CD4-positive, alpha-beta T cell treated with Interleukin-2 at 100 ng/mL for 4 hours (primary cell): Measurements from ENCODE around the gene ZFAND6.
"Not testable (repeated sequence)": the region's sequence is repeated elsewhere in the genome, so short reads cannot be mapped to it uniquely, and the experiment has no call there.

Source experiments
- DNase-seq: peaks from one replicate; pipeline ENCODE4 v3.0.0-alpha.2; 2020; ENCODE audit warnings: low spot score

ZFAND6 gene

DNA sequence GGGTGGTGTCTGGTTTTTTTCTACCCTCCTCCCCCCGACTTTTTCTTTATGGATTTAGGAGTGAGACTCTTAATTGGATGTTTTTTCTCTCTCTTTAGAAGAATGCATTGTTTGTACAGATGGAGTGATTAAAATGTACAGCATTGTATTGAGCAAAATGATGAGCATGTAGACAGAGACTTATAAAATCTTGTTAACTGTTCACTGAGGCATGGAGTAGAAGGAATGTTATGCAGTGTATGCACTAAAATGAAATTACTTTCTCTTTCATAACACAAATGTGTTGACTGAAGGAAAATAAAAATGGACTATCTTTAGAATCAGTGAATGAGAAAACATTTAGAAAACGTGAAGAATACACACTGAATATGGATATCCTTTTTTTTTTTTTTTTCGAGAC, 39.8 kb downstream of the ZFAND6 start:
- DNase-seq: no peak

DNA sequence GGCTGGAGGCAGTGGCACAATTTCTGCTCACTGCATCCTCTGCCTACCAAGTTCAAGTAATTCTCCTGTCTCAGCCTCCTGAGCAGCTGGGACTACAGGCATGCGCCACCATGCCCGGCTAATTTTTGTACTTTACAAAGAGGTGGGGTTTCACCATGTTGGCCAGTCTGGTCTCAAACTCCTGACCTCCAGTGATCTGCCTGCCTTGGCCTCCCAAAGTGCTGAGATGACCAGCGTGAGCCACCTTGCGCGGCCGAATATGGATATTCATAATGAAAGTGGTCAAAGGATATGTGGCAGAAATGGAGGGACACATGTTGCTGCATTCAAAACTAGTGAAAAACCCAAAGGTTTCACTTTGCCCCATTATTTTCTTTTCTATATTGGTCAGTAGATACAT, 40.2 kb downstream of the ZFAND6 start:
- DNase-seq: not testable (repeated sequence)

DNA sequence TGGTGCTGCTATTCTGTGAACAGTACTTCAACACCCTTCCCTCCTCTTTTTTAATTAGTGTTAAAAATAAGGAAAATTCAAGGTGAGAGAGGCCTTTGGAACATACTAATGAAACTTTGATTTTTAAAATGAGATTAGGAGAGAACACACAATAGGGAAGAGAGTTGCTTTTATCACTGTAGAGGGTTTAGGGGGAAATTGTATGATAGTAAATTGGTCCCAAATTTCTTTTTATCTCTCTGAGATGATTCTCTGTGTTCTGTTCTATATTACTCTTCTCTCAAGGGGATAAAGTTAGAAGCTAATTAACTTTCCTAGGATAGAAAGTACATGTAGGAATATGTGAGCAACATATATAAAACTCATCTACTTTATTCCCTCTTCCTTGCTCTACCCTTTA, 40.8 kb downstream of the ZFAND6 start:
- no peak for DNase-seq

DNA sequence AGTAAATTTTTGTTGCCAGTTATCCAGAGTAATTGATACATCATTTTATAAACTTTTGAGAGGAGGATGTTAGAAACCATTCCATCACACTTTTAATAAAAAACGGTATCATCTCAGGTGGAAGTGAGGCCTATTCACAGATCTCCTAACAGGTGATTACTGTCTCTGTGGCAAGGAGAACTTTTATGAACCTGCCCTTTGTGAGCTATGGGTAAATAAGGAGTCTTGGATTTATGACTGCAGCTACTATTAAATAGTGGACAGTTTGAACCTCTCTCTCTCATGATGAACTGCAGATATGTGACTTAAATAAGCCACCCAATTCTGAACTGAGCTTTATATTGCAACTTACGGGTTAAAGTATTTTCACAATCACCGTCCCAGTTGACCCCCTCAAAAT, 45.7 kb downstream of the ZFAND6 start:
- no peak for DNase-seq

DNA sequence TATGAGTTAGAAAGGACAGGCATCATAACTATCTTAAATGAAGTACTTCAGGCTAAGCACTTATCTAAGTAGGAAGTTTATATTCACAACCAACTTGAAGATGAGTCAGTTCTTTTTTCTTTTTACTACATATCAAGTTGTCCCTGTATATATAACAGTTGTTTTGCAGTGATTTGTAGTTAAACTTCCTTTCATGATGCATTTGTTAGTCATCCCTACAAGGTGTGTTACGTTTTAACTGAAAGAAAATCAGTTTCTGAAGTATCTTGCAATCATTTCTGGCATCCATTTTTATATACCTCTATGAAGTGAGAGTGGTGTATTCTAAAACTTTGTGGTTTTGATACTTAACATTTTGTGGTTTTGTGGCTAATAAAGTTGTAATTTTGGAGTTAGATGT, 46.1 kb downstream of the ZFAND6 start:
- DNase-seq: peak; percentile 1

DNA sequence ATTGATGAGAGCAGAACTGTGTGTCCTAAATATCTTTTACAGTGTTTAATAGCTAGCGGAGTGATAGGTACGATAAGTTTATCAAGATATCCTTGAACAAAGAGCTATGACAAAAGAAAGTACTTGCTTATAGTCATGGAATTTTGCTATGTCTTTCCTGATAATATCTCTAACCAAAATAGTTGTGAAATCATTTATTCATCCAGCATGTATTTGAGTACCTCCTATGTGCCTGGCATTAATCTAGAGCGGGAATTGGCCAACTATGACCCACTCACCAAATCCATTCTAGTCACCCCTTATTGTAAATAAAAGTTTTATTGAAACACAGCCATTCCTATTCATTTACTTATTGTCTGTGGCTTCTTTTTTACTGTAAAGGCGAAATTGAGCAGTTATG, 46.6 kb downstream of the ZFAND6 start:
- no peak for DNase-seq

DNA sequence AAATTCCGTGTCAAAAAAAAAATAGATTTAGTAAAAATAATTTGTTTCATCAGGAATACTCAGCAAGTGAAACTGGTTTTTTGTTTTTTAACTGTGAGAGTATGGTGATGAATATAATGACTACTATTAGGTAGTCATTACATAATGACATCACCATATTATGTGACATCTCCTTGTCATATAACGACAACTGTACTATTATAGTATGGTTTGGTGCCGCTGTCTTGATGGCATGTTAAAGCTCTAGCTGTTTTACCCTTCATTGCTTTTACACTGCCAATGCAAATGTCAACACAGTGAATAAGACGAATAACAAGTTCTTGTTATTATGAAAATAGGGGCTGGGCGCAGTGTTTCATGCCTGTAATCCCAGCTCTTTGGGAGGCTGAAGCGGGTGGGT, 47.7 kb downstream of the ZFAND6 start:
- DNase-seq: no peak

DNA sequence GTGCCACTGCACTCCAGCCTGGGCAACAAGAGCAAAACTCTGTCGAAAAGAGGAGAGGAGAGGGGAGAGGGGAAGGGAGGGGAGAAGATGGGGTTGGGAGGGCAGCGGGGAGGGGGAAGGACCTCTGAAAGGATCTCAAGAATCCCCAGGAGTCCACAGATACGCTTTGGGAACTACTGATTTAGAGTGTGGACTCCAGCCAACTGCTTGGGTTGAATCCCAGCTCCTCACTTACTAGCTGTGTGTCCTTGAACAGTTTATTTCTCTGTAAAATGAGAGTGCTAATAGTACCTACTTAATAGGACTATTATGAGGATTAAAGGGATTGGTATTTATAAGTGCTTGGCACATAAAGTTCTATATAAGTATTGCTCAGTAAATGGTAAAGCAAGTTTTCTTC, 48.3 kb downstream of the ZFAND6 start:
- DNase-seq: no peak

DNA sequence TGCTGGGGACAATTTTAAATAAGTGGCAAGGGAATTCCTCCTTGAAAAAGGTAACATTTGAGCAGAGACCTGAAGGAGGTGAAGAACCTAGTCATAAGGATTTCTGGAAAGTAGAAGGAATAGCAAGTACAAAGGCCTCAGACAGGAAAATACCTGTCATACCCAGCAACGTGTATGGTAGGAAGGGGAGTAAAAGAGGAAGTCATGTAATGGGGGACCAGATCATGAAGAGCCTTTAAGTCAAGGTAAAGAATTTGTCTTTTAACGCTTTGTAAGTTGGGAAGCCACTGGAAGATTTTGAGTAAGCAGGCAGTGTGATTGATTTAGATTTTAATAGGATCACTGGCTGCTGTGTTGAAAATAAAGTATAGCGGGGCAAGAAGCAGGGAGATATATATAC, 49.9 kb downstream of the ZFAND6 start:
- no peak for DNase-seq

DNA sequence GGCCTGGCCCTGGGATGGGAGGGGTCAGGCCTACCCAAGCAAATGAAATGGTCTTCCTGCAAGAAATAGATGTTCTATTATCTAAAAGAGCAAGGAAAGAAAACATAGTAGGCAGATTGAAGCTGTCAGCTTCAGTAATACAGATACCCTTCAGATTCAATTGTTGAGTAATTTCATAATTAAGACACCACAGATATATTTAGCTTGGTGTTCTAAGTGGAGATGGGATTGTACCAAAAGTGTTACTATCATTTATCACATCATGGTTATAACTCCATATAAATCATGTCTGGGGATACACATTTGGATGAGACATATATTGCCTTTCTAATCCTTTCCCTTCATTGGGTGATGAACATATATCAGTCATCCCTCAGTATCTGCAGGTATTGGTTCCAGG, 51.4 kb downstream of the ZFAND6 start:
- DNase-seq: no peak

DNA sequence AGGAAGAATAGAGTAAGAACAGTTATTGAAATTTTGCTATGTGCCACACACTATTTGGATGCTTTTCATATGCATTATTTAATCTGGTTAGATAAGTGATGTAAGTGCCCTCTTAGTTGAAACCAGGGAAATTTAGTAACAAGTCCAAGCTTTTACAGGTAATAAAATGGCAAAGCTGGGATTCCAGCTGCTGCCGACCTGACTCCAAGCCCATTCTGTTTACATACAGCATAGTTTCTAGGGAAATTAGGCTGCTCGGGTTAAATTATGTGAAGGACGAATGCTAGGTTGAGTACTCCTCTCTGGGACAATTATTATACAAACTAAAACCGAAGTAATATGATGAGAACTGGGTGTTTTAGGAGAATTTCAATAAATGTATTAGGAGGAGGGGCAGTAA, 54.6 kb downstream of the ZFAND6 start:
- DNase-seq: no peak

DNA sequence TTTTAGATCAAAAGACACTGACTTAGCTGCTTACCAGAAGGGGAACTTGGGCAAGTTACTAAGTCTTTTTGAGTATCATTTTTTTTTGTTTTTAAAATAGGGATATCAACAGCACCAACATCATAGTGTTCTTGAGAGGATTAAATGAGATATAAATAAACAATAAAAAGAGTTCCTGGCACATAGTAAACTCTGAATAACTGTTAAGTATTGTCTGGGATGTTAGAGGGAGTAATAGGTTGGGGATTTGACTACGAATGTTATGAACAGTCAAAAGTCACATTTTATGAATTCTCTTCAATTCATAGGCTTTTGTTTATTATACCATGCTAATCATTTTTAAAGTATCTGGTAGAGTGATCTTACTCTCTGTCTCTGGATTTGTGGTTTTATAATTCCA, 55.5 kb downstream of the ZFAND6 start:
- no peak for DNase-seq

DNA sequence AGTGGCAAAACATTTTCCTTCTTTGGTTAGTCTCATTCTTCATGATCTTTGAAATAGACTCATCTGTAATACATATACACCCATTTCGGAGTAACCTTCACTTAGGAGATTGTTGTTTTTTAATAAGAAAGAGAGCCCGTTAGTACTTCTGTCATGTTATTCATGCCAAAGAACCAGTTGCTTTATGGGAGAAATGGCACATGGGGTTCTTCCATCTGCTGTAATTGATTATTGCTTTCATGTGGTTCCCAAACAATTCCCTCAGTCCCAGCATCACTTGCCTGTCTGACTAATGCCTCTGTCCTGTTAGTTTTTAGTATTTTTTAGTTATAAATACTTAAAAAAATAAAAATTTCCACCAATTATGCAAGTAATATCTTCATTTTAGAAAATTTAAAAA, 59.5 kb downstream of the ZFAND6 start:
- DNase-seq: no peak

DNA sequence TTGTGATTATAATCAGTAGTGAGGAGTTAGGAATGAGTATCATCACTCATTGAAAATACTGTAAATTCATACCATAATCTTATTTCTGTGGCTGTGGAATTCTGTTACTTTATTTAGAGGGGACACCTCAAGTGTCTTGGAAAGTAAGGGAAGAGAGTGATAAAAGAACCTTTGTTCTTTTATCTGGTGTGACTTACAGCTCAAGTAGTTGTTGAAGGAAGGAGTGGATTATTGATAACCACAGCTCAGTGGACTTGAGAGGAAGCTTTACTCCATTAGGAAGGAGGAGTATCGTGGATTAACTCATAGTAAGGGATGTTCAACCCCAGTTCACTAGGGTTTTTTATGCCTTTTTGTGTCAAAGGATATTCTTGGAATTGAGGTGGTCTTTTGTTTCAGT, 61.2 kb downstream of the ZFAND6 start:
- DNase-seq: no peak

DNA sequence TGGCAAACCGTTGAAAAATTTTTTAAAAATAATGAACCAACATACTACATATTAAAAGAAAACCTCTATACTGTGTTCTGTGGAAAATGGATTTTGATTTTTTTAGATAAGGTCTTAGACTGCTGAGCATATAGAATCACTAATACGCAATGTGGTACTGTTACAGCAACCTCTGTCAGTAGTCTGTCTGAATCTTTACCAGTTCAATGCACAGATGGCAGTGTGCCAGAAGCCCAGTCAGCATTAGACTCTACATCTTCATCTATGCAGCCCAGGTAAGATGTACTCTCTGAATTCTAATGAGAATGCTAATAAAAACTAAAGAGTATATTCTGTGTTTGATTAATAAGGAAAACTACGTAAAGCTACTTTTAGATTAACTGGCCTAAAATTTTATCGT, 62.1 kb downstream of the ZFAND6 start:
- no peak for DNase-seq

DNA sequence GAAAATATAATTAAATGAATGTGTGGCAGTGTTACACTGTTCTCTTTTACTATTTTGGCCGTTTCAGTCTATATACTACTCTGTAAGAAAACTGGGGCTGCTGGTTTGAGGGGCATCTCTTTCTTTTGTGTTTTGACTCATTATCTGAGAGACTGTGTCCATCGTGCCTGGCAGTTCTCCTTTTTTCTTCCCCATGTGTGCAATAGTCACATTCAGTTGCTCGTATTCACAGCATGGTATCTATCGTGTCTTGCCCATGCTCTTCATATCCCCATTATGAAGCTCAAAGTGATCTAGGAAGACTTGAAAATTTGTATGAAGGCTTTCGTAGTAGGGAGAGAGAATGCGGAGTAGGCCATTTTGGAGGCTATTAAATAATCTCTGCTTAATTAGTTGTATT, 63.6 kb downstream of the ZFAND6 start:
- DNase-seq: no peak

DNA sequence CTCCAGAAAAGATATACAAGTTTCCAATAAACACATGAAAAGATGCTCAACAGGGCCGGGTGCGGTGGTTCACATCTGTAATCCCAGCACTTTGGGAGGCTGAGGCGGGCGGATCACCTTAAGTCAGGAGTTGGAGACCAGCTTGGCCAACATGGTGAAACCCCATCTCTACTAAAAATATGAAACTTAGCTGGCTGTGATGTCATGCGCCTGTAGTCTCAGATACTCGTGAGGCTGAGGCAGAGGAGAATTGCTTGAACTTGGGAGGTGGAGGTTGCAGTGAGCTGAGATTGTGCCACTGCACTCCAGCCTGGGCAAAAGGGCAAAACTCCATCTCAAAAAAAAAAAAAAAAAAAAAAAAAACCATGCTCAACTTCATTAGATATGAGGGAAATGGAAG, 67.8 kb downstream of the ZFAND6 start:
- DNase-seq: not testable (repeated sequence)

DNA sequence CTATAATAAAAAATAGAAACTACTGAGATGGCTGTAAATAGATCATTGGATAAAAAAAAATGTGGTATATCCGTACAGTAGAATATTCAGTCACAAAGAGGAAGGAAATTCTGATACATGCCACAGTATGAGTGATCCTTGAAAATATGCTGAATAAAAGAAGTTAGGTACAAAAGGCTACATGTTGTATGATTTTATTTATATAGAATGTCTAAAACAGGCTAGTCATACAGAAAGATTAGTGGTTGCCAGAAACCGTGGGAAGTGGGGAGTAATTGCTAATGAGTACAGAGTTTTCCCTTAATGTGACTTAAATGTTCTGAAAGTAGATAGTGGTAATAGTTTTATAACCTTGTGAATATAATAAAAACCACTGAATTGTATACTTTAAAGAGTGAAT, 68.4 kb downstream of the ZFAND6 start:
- no peak for DNase-seq

DNA sequence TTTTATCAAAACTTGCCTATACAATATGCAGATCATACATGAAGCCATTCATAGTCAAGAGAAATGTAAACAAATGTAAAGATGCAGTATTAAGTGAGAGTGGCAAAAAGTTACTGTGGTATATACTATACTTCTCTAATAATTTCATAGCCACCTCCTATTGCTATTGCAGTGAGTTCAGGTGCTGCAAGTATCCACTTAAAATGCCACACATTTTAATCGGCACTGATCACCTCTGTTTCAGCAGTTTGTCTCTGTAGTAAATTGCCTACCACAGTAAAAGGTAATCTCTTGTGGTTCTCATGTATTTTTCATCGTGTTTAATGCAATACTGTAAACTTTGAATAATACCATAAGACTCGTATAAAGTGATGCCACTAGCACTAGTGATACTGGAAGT, 72.9 kb downstream of the ZFAND6 start:
- DNase-seq: no peak

DNA sequence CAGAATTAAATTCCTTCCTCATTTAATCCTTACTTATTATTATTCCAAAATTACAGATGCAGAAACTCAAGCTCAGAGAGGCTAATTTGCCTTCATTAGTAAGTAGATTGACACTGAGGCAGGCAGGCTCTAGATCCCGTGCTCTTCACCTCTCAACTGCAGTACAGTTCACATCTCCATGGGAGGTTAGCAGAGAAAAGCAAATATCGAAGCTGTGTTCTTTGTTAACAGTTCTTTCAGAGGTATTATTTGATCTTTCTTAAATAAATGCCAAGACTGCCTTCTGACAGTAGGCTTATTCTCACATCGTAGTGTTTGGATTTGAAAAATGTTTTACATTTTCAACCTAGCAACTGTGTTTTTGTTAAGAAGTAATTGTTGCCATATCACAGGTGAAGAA, 77.4 kb downstream of the ZFAND6 start:
- no peak for DNase-seq

DNA sequence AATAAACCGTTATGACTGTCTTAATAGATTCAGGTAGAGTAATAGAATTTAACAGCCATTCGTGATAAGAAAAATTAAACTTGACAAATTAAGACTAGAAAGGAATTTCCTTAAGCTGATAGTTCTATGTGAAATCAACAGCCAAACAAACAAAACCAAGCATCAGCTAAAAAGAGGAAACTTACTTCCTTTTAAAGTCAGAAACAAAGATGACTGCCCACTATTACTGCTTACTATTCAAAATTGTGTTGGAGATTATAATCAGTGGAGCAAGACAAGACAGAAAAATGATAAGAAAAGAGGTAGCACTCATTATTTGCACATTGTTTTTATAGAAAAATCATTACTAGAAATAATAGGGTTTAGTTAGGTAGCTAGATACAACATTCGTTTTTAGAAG, 79.5 kb downstream of the ZFAND6 start:
- DNase-seq: no peak

DNA sequence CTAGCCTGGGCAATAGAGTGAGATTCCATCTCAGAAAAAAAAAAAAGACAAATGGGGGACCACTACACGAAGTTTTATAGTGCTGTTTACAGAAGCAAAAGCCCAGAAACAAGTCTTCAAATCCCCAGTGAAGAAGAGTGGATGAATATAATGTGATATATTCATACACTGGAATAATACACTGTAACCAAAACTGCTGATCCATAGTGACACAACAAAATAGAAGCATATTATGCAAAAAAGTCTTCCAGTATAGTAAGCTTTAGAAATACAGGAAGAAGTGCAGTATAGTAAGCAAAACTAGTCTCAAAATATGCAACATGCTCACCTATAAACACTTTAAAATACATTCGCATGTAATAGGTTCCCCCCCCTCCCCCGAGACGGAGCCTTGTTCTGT, 81.4 kb downstream of the ZFAND6 start:
- DNase-seq: no peak

DNA sequence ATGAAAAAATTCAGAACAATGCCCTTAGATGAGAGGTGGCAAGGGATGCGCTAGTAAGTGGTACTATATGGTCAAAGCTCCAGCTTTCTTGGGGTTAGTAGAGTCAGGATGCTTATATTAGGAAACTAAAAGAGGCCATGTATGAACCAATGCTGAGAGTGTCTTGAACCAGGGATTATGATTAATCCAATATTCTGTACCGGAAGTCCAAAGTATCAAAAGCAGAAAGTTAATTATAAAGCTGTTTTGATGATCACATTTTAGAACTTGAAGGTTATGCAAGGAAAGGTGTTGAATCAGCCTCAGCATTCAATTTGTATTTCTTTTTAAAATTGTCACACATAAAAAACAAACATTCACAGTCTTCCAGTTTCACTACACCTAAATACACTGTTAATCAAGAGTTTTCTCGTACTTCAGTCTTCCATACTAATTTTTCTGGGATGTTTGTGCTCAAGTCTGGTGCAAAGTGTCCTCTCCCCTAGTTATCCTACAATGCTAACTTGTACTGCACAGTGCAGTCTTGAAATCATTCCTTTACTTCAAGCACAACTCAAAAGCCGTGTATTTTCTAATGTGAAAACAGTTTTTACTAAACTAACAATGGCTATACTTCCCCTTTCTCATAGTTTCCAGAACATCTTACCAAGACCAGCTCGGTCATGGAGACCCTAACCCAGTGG, 82.6 kb downstream of the ZFAND6 start:
- DNase-seq: no peak

DNA sequence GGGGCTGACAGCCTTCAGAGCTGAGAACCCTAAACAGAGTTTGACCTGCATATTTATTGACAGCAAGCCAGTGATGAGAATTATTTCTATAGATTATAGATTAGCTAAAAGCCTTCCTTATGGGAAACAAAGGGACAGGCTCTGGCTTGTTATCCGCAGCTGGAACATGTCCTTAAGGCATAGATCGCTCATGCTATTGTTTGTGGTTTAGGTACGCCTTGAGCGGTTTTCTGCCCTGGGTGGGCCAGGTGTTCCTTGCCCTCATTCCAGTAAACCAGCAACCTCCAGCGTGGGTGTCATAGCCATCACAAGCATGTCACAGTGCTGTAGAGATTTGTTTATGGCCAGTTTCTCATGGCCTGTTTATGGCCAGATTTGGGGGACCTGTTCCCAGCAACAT, 83.2 kb downstream of the ZFAND6 start:
- no peak for DNase-seq

DNA sequence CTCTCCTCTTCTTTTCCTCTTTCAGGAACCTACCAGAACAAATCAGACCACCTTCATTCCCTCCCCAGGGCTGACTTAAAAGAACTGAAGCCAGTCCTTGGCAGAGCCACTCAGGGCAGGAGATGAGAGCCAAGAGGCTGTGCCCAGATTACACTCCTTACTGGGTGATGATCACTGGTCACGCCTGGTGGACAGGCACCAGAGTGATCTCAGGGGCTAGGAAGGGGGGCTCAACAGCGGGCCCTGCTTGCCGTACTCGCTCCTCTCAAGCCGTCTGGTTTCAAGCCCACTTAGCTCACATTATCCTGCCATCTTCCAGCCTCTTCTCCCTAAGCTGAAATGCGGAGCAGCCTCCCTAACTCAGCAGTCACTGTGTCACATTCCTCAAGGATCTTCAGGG, 91.7 kb downstream of the ZFAND6 start:
- DNase-seq: no peak
